K562 (cell line): ENCODE results near the gene WDR27. TPM values are rescaled to one million over a fixed set of nuclear protein-coding genes. Genes with fewer than 3 reads are reported as not detected.

Experiments
- ATAC-seq: fragments of 200-7000 bp; cut with Tn5 transposase; 3 replicates; pipeline ENCODE4 v1.9.1; 2020; ENCODE audit warnings: moderate library complexity
- BruUV-seq: library from RNA; stranded (reverse); fragments of 400-500 nt; replicated peaks from 2 replicates; lab custom pipeline; 2021; lab: Mats Ljungman, UMichigan
- CTCF ChIA-PET: fragments of 300-600 bp; formaldehyde crosslinking; extraction: SDS; loops from one replicate; lab custom pipeline; 2021; ENCODE audit warnings: low intra/inter-chr PET ratio; lab: Yijun Ruan, JAX
- POLR2A ChIA-PET: fragments of 300-600, 350-650 bp; sonication (Branson Sonifier 250); formaldehyde crosslinking; extraction: SDS; loops from one replicate; lab custom pipeline; 2021; ENCODE audit warnings: antibody characterized with exemption, inconsistent platforms; lab: Yijun Ruan, JAX
- DNase-seq, 4 experiments: peaks; one replicate each; pipeline versions ENCODE4 v3.0.0 to v3.0.0-alpha.2; 2011 to 2018; ENCODE audit warnings: low spot score in 3 of 4, mixed read lengths in 3 of 4; ENCODE audit errors: extremely low read depth in 1 of 4
- FAIRE-seq: peaks from 2 replicates; lab custom pipeline; 2011; peaks lifted over from hg19 to GRCh38; lab: Jason Lieb, UNC
- H2AFZ ChIP-seq: 2 replicates; pipeline ENCODE4 v1.6.0; 2011; ENCODE audit warnings: low read depth, low read length, control low read depth, inconsistent platforms
- H3K27ac ChIP-seq: fragments of 200-600 bp; 3 replicates; pipeline ENCODE4 v1.8.0; 2011; ENCODE audit warnings: low read depth, mild to moderate bottlenecking, control low read depth, inconsistent platforms, low read length, moderate library complexity, mixed read lengths; ENCODE audit errors: extremely low read depth
- H3K27me3 ChIP-seq, 2 experiments: fragments of 300-600 bp in 1 of 2; 2 replicates in 1 of 2; 3 replicates in 1 of 2; pipeline versions ENCODE4 v1.6.0 to v1.8.0; 2011; ENCODE audit warnings: inconsistent platforms in 2 of 2, low read length in 2 of 2, mild to moderate bottlenecking in 1 of 2, mixed read lengths in 1 of 2, moderate library complexity in 1 of 2; ENCODE audit not compliant: control insufficient read depth in 2 of 2, insufficient read depth in 2 of 2
- H3K36me3 ChIP-seq: fragments of 300-600 bp; 3 replicates; pipeline ENCODE4 v1.8.0; 2011; ENCODE audit warnings: mild to moderate bottlenecking, low read length, inconsistent platforms; ENCODE audit not compliant: control insufficient read depth, insufficient read depth
- H3K4me1 ChIP-seq, 2 experiments: fragments of 200-600 bp in 1 of 2; replicated peaks in 1 of 2; 2 replicates in 1 of 2; 3 replicates in 1 of 2; pipeline versions ENCODE4 v1.5.1 to v1.8.0; 2011; ENCODE audit warnings: inconsistent platforms in 2 of 2, low read length in 2 of 2, mild to moderate bottlenecking in 1 of 2, mixed read lengths in 1 of 2, moderate library complexity in 1 of 2; ENCODE audit not compliant: control insufficient read depth in 2 of 2, insufficient read depth in 2 of 2
- H3K4me2 ChIP-seq: 2 replicates; pipeline ENCODE4 v1.6.1; 2011; ENCODE audit warnings: low read length, control low read depth, inconsistent platforms, mixed read lengths; ENCODE audit not compliant: insufficient read depth
- H3K4me3 ChIP-seq: fragments of 200-600 bp; sonication (generic), shearing (Covaris generic); 2 replicates; pipeline ENCODE4 v1.5.1; 2016; ENCODE audit warnings: control low read depth, inconsistent platforms
- H3K79me2 ChIP-seq: fragments of 200-600 bp; 3 replicates; pipeline ENCODE4 v1.8.0; 2011; ENCODE audit warnings: low read length, inconsistent platforms; ENCODE audit not compliant: control insufficient read depth, insufficient read depth
- H3K9ac ChIP-seq, 2 experiments: 2 replicates each; pipeline versions ENCODE4 v1.6.0 to v1.6.1; 2011; ENCODE audit warnings: low read depth in 2 of 2, low read length in 2 of 2, control low read depth in 1 of 2, inconsistent platforms in 1 of 2, mild to moderate bottlenecking in 1 of 2, mixed read lengths in 1 of 2; ENCODE audit not compliant: insufficient read depth in 1 of 2
- H3K9me1 ChIP-seq: one replicate; pipeline ENCODE4 v1.6.0; 2011; ENCODE audit warnings: inconsistent platforms, mild to moderate bottlenecking, low read length, moderate library complexity; ENCODE audit not compliant: control insufficient read depth, insufficient read depth
- H3K9me3 ChIP-seq: replicated peaks from 2 replicates; pipeline ENCODE4 v1.5.1; 2011; ENCODE audit warnings: low read depth, low read length, inconsistent platforms; ENCODE audit not compliant: control insufficient read depth, insufficient read depth
- H4K20me1 ChIP-seq: replicated peaks from 2 replicates; pipeline ENCODE4 v1.6.1; 2011; ENCODE audit warnings: low read length, inconsistent platforms, mixed read lengths; ENCODE audit not compliant: control insufficient read depth, insufficient read depth
- BHLHE40 ChIP-seq: IDR thresholded peaks from 2 replicates; pipeline ENCODE4 v1.6.1; 2011; ENCODE audit warnings: low read length, improper control_type of control experiment
- BRD4 ChIP-seq: fragments of 200-600 bp; sonication (generic); IDR thresholded peaks from 2 replicates; pipeline ENCODE4 v1.6.1; 2017; ENCODE audit warnings: inconsistent platforms
- FOXA3 ChIP-seq, 2 experiments: fragments of 450-650 bp in 1 of 2; sonication (generic) in 1 of 2; formaldehyde crosslinking; IDR thresholded peaks in 1 of 2; conservative IDR thresholded peaks in 1 of 2; 2 replicates each; pipeline versions ENCODE4 v1.4.0 to v1.8.0; 2020 to 2022; ENCODE audit warnings: mild to moderate bottlenecking in 2 of 2, missing genetic modification reagents in 1 of 2
- FOXP4 ChIP-seq: sonication (generic); formaldehyde crosslinking; IDR thresholded peaks from 2 replicates; pipeline ENCODE4 v1.8.0; 2022; ENCODE audit warnings: mild to moderate bottlenecking, missing genetic modification reagents, borderline replicate concordance
- NCOA1 ChIP-seq: fragments of 450-650 bp; IDR thresholded peaks from 2 replicates; pipeline ENCODE4 v1.6.1; 2016; ENCODE audit warnings: low read depth
- POLR3G ChIP-seq: IDR thresholded peaks from 2 replicates; pipeline ENCODE4 v1.6.1; 2011; ENCODE audit not compliant: insufficient read length, insufficient replicate concordance; ENCODE audit errors: extremely low read depth
- SIRT6 ChIP-seq: IDR thresholded peaks from one replicate; pipeline ENCODE4 v1.6.1; 2012; ENCODE audit warnings: low read depth, mild to moderate bottlenecking, control low read depth, inconsistent platforms, low read length, moderate library complexity
- ZNF224 ChIP-seq: sonication (generic); formaldehyde crosslinking; IDR thresholded peaks from 2 replicates; pipeline ENCODE4 v1.8.0; 2022; ENCODE audit warnings: mild to moderate bottlenecking, missing genetic modification reagents
- WGBS: fragments of 100-300 bp; shearing (Covaris generic); methylation state at CpG from one replicate; pipeline ENCODE4 v1.1.6; 2016; ENCODE audit warnings: low coverage, mixed read lengths; ENCODE audit not compliant: insufficient coverage; ENCODE audit errors: missing lambda C conversion rate; 5-methylcytosine and 5-hydroxymethylcytosine counted together
- in situ Hi-C: fragments of 300-500 bp; cut with MboI; formaldehyde crosslinking; loops from 4 replicates; pipeline ENCODE4 v1.15.0; 2018; ENCODE audit warnings: inconsistent platforms, mixed read lengths
- intact Hi-C: fragments of 100-400 bp; cut with micrococcal nuclease; formaldehyde crosslinking; loops from 2 replicates; pipeline ENCODE4 v1.14.2; 2022
- polyA plus RNA-seq, 8 experiments: library from polyadenylated mRNA; depleted of rRNA in 4 of 8; stranded (reverse) in 5 of 8; unstranded in 3 of 8; fragments of >200 nt; fragmentation: Nextera tagmentation in 2 of 8; fragmentation: Illumina TruSeq in 1 of 8; extraction: Ambion mirVana in 2 of 8; extraction: Trizol in 1 of 8; gene quantifications; 2 replicates each; pipeline versions ENCODE4 v1.2.1 to v1.2.3, GENCODE V29; 2011 to 2014; ENCODE audit warnings: inconsistent platforms in 1 of 8, missing spikeins in 1 of 8
- total RNA-seq, 7 experiments: library from RNA; depleted of rRNA in 6 of 7; stranded (reverse); fragments of >200 nt in 6 of 7; fragmentation: Illumina TruSeq in 2 of 7; extraction: Trizol in 2 of 7; gene quantifications; 2 replicates each; pipeline versions ENCODE4 v1.2.1 to v1.2.3, GENCODE V29; 2011 to 2021; ENCODE audit warnings: low replicate concordance in 1 of 7
- TF ChIP-seq, protein P1 (sequence below): fragments of 200-800 bp; sonication (Bioruptor generic); IDR thresholded peaks from 2 replicates; pipeline ENCODE4 v1.6.1; 2017; ENCODE audit warnings: missing genetic modification characterization, missing compliant biosample characterization

WDR27 gene
- total and polyA plus RNA-seq, 9 of the 15 experiments (the other 6 are each of a cell fraction or from before 2014, with no cell fraction given): 4.3 to 77.2 (median 22.7) TPM

DNA sequence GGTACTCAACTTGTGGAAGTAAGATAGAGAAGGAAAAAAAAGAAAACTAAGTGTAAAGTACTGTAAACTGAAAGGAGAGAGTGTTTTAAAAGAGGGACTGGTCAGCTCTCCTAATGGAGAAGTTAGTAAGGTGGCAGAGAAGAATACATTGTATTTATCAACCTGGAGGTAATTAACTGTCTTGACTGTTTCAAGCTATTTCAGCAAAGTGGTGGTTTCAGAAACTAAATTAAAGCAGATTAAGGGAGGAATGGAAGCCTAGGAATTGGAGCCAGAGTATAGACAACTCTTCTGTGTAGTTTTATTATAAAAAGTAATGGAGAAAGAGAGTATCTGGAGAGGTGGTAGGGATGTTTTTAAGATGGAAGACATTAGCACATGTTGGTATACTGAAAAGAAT is 25.1 kb upstream of the WDR27 start (continued):
- no peak for TF ChIP-seq FOXP4 (CRISPR knock-in tag)
- TF ChIP-seq SIRT6: no peak
- no peak for TF ChIP-seq POLR3G
- TF ChIP-seq, protein P1, sequence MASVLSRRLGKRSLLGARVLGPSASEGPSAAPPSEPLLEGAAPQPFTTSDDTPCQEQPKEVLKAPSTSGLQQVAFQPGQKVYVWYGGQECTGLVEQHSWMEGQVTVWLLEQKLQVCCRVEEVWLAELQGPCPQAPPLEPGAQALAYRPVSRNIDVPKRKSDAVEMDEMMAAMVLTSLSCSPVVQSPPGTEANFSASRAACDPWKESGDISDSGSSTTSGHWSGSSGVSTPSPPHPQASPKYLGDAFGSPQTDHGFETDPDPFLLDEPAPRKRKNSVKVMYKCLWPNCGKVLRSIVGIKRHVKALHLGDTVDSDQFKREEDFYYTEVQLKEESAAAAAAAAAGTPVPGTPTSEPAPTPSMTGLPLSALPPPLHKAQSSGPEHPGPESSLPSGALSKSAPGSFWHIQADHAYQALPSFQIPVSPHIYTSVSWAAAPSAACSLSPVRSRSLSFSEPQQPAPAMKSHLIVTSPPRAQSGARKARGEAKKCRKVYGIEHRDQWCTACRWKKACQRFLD (CRISPR knock-in tag): no peak
- TF ChIP-seq FOXA3 (CRISPR knock-in tag; conservative IDR thresholded peaks at IDR 0.05 in 1 of 2, IDR thresholded peaks at IDR 0.05 in 1 of 2): no peak
- no peak for TF ChIP-seq ZNF224 (CRISPR knock-in tag)
- no peak for TF ChIP-seq NCOA1

DNA sequence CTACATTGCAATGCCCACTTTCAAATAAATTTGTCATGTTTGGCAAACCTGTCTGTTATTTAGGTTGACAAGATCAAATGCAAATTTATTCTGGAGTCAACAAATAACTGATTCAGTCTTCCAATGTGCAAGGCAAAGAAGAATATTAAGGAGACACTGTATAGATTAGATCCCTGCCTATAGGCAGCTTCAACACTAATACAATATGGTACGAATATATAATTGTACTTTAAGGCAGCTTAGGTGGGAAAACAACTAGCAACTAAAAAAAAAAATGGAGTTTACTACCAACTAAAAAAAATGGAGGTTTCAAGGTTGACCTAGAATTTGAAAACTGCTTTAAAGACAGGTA is 24.2 kb upstream of the WDR27 start:
- Histone ChIP-seq H3K79me2 (peaks cover 26% of the 10 kb centered on the region), H2AFZ (peak overlapping the region; percentile 79; the same call in 1 of the 2 replicates), H3K4me3 (no peak overlapping the region), H3K4me2 (no peak overlapping the region), H4K20me1 (peaks cover 6% of the 10 kb centered on the region), H3K36me3 (no peaks in the 10 kb centered on the region), H3K27me3 (no peaks in the 10 kb centered on the region), H3K4me1 (peaks cover 25 to 31% of the 10 kb centered on the region in 2 experiments)
- BruUV-seq: no TSS peak
- FAIRE-seq: no peak
- 40% methylated on average over 1 of the region's 1 CpG for WGBS
- no peak for ATAC-seq
- TF ChIP-seq BRD4: peak; percentile 16; the same call in 1 of the 2 replicates
- TF ChIP-seq BHLHE40: no peak
- TF ChIP-seq, all 486 proteins: peak for 1
- Histone ChIP-seq H3K9me1 (no peaks in the 10 kb centered on the region), H3K9ac (peak overlapping the region in 1 of 2 experiments; percentile 66; a peak in 1 of 4 replicates), H3K9me3 (no peaks in the 10 kb centered on the region), H3K27ac (no peak overlapping the region)
- no peak for DNase-seq
- intact Hi-C loops: no loop called here
- ChIA-PET CTCF (no interaction called here), POLR2A (interaction anchor here (0.6 to 2.9 kb wide), 7 partner anchors 10 to 1705 kb away, joined by 3 to 22 read pairs (median 5); partner anchors contain the start of genes C6orf120, DYNLT2, ERMARD and WDR27)
- in situ Hi-C loops: no loop called here
